SK-N-SH (cell line): ENCODE data around the gene FKRP. TPM values are rescaled to one million over a fixed set of nuclear protein-coding genes. Genes with fewer than 3 reads are reported as not detected.
A peak's percentile ranks its signal among the peaks of the same experiment; 100 is the strongest.
"Not testable (repeated sequence)": the region's sequence is repeated elsewhere in the genome, so short reads cannot be mapped to it uniquely, and the experiment has no call there.

Source experiments
- CTCF ChIA-PET: fragments of 300-600, 350-600 bp; formaldehyde crosslinking; extraction: SDS; loops from one replicate; lab custom pipeline; 2021; lab: Yijun Ruan, JAX
- POLR2A ChIA-PET: fragments of 350-600 bp; sonication (Branson Sonifier 250); formaldehyde crosslinking; extraction: SDS; loops from one replicate; lab custom pipeline; 2020; ENCODE audit warnings: antibody characterized with exemption, inconsistent platforms; lab: Yijun Ruan, JAX
- DNase-seq: peaks from one replicate; pipeline ENCODE4 v3.0.0; 2012
- H2AFZ ChIP-seq: fragments of 200-600 bp; sonication (generic); 2 replicates; pipeline ENCODE4 v1.8.1; 2016; ENCODE audit warnings: antibody characterized with exemption, mild to moderate bottlenecking, low read depth
- H3F3A ChIP-seq: fragments of 200-600 bp; sonication (generic); replicated peaks from 2 replicates; pipeline ENCODE3; 2016; ENCODE audit warnings: antibody characterized with exemption, mild to moderate bottlenecking; ENCODE audit not compliant: insufficient read depth
- H3K27ac ChIP-seq, 2 experiments: fragments of 200-500 bp in 1 of 2; fragments of 200-600 bp in 1 of 2; sonication (Bioruptor generic) in 1 of 2; sonication (generic), shearing (Covaris generic) in 1 of 2; 2 replicates each; pipeline versions ENCODE4 v1.5.1 to v1.6.1; 2014 to 2016; ENCODE audit warnings: low read depth in 2 of 2, inconsistent platforms in 1 of 2, low read length in 1 of 2, mild to moderate bottlenecking in 1 of 2, mixed read lengths in 1 of 2
- H3K27me3 ChIP-seq: fragments of 200-600 bp; sonication (generic), shearing (Covaris generic); 2 replicates; pipeline ENCODE4 v1.6.1; 2016; ENCODE audit warnings: mixed run types; ENCODE audit not compliant: insufficient read depth
- H3K36me3 ChIP-seq, 2 experiments: fragments of 200-500 bp in 1 of 2; fragments of 200-600 bp in 1 of 2; sonication (Bioruptor generic) in 1 of 2; sonication (generic) in 1 of 2; replicated peaks in 1 of 2; 2 replicates each; pipeline versions ENCODE3 to v1.5.1; 2014 to 2016; ENCODE audit warnings: low read length in 1 of 2, mild to moderate bottlenecking in 1 of 2; ENCODE audit not compliant: insufficient read depth in 2 of 2, control insufficient read depth in 1 of 2
- H3K4me1 ChIP-seq, 2 experiments: fragments of 200-500 bp in 1 of 2; fragments of 200-600 bp in 1 of 2; sonication (Bioruptor generic) in 1 of 2; sonication (generic), shearing (Covaris generic) in 1 of 2; 2 replicates each; pipeline versions ENCODE4 v1.5.1 to v1.6.1; 2014 to 2016; ENCODE audit warnings: low read depth in 1 of 2, low read length in 1 of 2, mixed run types in 1 of 2; ENCODE audit not compliant: insufficient read depth in 2 of 2, control insufficient read depth in 1 of 2
- H3K4me2 ChIP-seq: fragments of 200-600 bp; sonication (generic), shearing (Covaris generic); 2 replicates; pipeline ENCODE4 v1.6.1; 2017; ENCODE audit warnings: mixed run types
- H3K4me3 ChIP-seq, 2 experiments: fragments of 200-500 bp in 1 of 2; fragments of 200-600 bp in 1 of 2; sonication (Bioruptor generic) in 1 of 2; sonication (generic), shearing (Covaris generic) in 1 of 2; 2 replicates each; pipeline versions ENCODE4 v1.5.1 to v1.8.1; 2014 to 2016; ENCODE audit warnings: low read depth in 2 of 2, inconsistent platforms in 1 of 2, low read length in 1 of 2, mild to moderate bottlenecking in 1 of 2, mixed read lengths in 1 of 2, moderate library complexity in 1 of 2
- H3K79me2 ChIP-seq: fragments of 200-600 bp; sonication (generic); 2 replicates; pipeline ENCODE4 v1.8.1; 2017; ENCODE audit warnings: mild to moderate bottlenecking; ENCODE audit not compliant: insufficient read depth
- H3K9ac ChIP-seq: fragments of 200-600 bp; sonication (generic); 2 replicates; pipeline ENCODE4 v1.6.1; 2017; ENCODE audit warnings: mixed run types
- H3K9me2 ChIP-seq: fragments of 200-600 bp; sonication (generic); 2 replicates; pipeline ENCODE4 v1.6.1; 2017; ENCODE audit warnings: mixed run types
- H3K9me3 ChIP-seq: fragments of 200-600 bp; sonication (generic); 2 replicates; pipeline ENCODE4 v1.6.1; 2017; ENCODE audit warnings: mixed run types, mild to moderate bottlenecking, moderate library complexity
- H4K20me1 ChIP-seq: fragments of 200-600 bp; sonication (generic); 2 replicates; pipeline ENCODE4 v1.6.1; 2017; ENCODE audit warnings: mild to moderate bottlenecking, mixed run types; ENCODE audit not compliant: insufficient read depth
- CHD2 ChIP-seq: fragments of 150-350 bp; IDR thresholded peaks from 2 replicates; pipeline ENCODE4 v1.6.1; 2018; ENCODE audit warnings: low read length; ENCODE audit not compliant: partially characterized antibody
- CTCF ChIP-seq: fragments of 200-600 bp; sonication (generic); IDR thresholded peaks from 2 replicates; pipeline ENCODE4 v1.6.1; 2017; ENCODE audit warnings: antibody characterized with exemption, mild to moderate bottlenecking, moderate library complexity
- EP300 ChIP-seq, 2 experiments: IDR thresholded peaks; 2 replicates each; pipeline versions ENCODE4 v1.4.0 to v1.6.1; 2012; ENCODE audit warnings: borderline replicate concordance in 1 of 2, low read depth in 1 of 2, low read length in 1 of 2
- GATA2 ChIP-seq: sonication (generic); formaldehyde crosslinking; IDR thresholded peaks from 2 replicates; pipeline ENCODE4 v1.5.0; 2020; ENCODE audit warnings: mild to moderate bottlenecking, missing genetic modification reagents
- MXI1 ChIP-seq: IDR thresholded peaks from 2 replicates; pipeline ENCODE4 v1.6.1; 2012; ENCODE audit warnings: mild to moderate bottlenecking, low read depth, low read length, improper control_type of control experiment
- NFIC ChIP-seq: IDR thresholded peaks from 2 replicates; pipeline ENCODE4 v1.4.0; 2012; ENCODE audit warnings: borderline replicate concordance
- NRF1 ChIP-seq: IDR thresholded peaks from 2 replicates; pipeline ENCODE4 v1.6.1; 2012; ENCODE audit warnings: low read depth, mild to moderate bottlenecking, low read length
- RAD21 ChIP-seq: IDR thresholded peaks from 2 replicates; pipeline ENCODE4 v1.6.1; 2012; ENCODE audit warnings: mild to moderate bottlenecking, low read length
- RCOR1 ChIP-seq: fragments of 150-350 bp; IDR thresholded peaks from 2 replicates; pipeline ENCODE4 v1.6.1; 2017; ENCODE audit warnings: antibody characterized with exemption, low read length
- REST ChIP-seq: IDR thresholded peaks from 2 replicates; pipeline ENCODE4 v1.6.1; 2012; ENCODE audit warnings: mild to moderate bottlenecking, low read depth, low read length, moderate library complexity
- SMC3 ChIP-seq: IDR thresholded peaks from 2 replicates; pipeline ENCODE4 v1.6.1; 2012; ENCODE audit warnings: low read depth, low read length, improper control_type of control experiment
- TAF1 ChIP-seq: IDR thresholded peaks from 2 replicates; pipeline ENCODE4 v1.6.1; 2012; ENCODE audit warnings: low read depth, mild to moderate bottlenecking, low read length, moderate library complexity, borderline replicate concordance
- USF1 ChIP-seq: IDR thresholded peaks from 2 replicates; pipeline ENCODE4 v1.4.0; 2012; ENCODE audit warnings: low read depth, borderline replicate concordance
- ZBTB33 ChIP-seq: IDR thresholded peaks from 2 replicates; pipeline ENCODE4 v1.4.0; 2012; ENCODE audit warnings: low read depth, borderline replicate concordance
- WGBS: methylation state at CpG from one replicate; pipeline ENCODE4 v1.1.6; 2017; ENCODE audit warnings: low lambda C conversion rate; 5-methylcytosine and 5-hydroxymethylcytosine counted together
- polyA plus RNA-seq, 3 experiments: library from polyadenylated mRNA; depleted of rRNA; stranded (reverse); fragments of >200 nt; gene quantifications; 2 replicates each; pipeline ENCODE4 v1.2.3, GENCODE V29; 2012

FKRP gene
- polyA plus RNA-seq, 1 of the 3 experiments (the other 2 are of a cell fraction): 37.3 TPM

DNA sequence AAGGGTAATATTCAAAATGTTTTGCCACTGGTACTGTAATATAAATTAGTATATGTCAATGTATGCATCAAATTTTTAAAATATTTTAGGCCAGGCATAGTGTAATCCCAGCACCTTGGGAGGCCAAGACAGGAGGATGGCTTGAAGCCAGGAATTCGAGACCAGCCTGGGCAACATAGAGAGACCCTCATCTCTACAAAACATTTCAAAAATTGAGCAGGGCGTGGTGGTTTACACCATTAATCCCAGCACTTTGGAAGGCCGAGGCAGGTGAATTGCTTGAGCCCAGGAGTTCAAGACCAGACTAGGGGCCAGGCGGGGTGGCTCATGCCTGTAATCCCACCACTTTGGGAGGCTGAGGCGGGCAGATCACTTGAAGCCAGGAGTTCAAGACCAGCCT lies 14.5 kb downstream of the FKRP start (continued):
- TF ChIP-seq ZBTB33 (no peak), EP300 (IDR thresholded peaks at IDR 0.05; ENCODE audit: borderline replicate concordance in 1 of 2, low read depth in 1 of 2, low read length in 1 of 2) (no peak), SMC3 (no peak), NRF1 (no peak)

DNA sequence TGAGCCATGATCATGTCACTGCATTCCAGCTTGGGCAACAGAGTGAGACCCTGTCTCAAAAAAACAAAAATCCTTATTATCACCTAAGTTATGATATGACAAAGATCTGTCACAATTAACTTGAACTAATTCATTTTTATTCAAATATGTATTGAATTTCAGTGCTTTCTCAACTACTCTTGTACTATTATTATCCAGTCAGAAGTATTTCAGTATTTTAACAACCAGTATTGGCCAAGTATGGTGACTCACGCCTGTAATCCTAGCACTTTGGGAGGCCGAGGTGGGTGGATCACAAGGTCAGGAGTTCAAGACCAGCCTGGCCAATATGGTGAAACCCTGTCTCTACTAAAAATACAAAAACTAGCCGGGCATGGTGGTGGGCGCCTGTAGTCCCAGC lies 15.0 kb downstream of the FKRP start:
- CTCF ChIA-PET: interaction anchor here (2.5 kb wide), 1 partner anchor 80 kb away, joined by 10 read pairs; no protein-coding TSS in a partner anchor
- H3F3A ChIP-seq, H2AFZ ChIP-seq, H3K36me3 ChIP-seq, H3K79me2 ChIP-seq, POLR2A ChIA-PET, H3K9me2 ChIP-seq, H3K4me1 ChIP-seq, H3K4me3 ChIP-seq, DNase-seq, H3K27me3 ChIP-seq, H3K4me2 ChIP-seq, H4K20me1 ChIP-seq, H3K9ac ChIP-seq, H3K9me3 ChIP-seq: not testable (repeated sequence)
- H3K27ac ChIP-seq: peak overlapping the region in 1 of 2 experiments; percentile 27; a peak in 1 of 4 replicates
- 90% methylated on average over 4 of the region's 4 CpGs for WGBS

DNA sequence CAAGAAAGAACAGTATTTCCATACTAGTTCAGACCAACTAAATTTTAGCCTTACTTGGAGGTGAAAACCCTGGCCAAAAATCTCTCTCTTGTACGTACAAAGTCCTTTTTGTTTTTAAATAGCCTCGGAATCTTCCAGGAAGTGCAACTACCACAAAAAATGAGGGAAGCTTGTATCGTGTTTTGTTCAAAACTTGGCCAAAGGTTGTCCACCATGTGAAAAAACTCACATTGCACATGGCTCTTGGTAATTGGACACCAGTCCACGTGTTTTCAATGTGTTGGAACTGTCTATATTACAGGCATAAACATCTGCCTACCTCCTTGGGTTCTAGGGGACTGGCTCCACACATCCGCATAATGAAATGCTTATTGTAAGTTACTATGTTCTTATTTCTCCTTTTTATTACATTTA lies 15.6 kb downstream of the FKRP start:
- WGBS: 87% methylated on average over 5 of the region's 5 CpGs

More for the DNA sequence above, 15.6 kb downstream of the FKRP start:
- Histone ChIP-seq H3K27me3 (no peaks in the 10 kb centered on the region), H3K4me3 (no peak overlapping the region), H3K9me3 (no peaks in the 10 kb centered on the region), H2AFZ (no peak overlapping the region), H3K9me2 (no peaks in the 10 kb centered on the region), H3F3A (peaks cover 7% of the 10 kb centered on the region), H3K27ac (no peak overlapping the region), H3K36me3 (peaks cover 2 to 5% of the 10 kb centered on the region in 2 experiments), H3K9ac (no peak overlapping the region), H4K20me1 (no peaks in the 10 kb centered on the region), H3K79me2 (no peaks in the 10 kb centered on the region), H3K4me2 (no peak overlapping the region), H3K4me1 (no peaks in the 10 kb centered on the region)
- ChIA-PET CTCF (interaction anchor here (1.0 to 2.5 kb wide), 2 partner anchors 32 to 79 kb away, joined by 3 to 10 read pairs; no protein-coding TSS in a partner anchor), POLR2A (no interaction called here)
- no peak for DNase-seq
- TF ChIP-seq MXI1 (no peak), CTCF (no peak), RCOR1 (no peak), USF1 (no peak), SMC3 (no peak), TAF1 (no peak), REST (no peak), CHD2 (no peak), GATA2 (no peak), NFIC (no peak), RAD21 (no peak)
